SK-N-SH (cell line): ENCODE data around the gene TELO2. TPM values are rescaled to one million over a fixed set of nuclear protein-coding genes. Genes with fewer than 3 reads are reported as not detected.

Experiments
- CTCF ChIA-PET: fragments of 300-600, 350-600 bp; formaldehyde crosslinking; extraction: SDS; loops from one replicate; lab custom pipeline; 2021; lab: Yijun Ruan, JAX
- POLR2A ChIA-PET: fragments of 350-600 bp; sonication (Branson Sonifier 250); formaldehyde crosslinking; extraction: SDS; loops from one replicate; lab custom pipeline; 2020; ENCODE audit warnings: antibody characterized with exemption, inconsistent platforms; lab: Yijun Ruan, JAX
- DNase-seq: peaks from one replicate; pipeline ENCODE4 v3.0.0; 2012
- H2AFZ ChIP-seq: fragments of 200-600 bp; sonication (generic); 2 replicates; pipeline ENCODE4 v1.8.1; 2016; ENCODE audit warnings: antibody characterized with exemption, mild to moderate bottlenecking, low read depth
- H3F3A ChIP-seq: fragments of 200-600 bp; sonication (generic); replicated peaks from 2 replicates; pipeline ENCODE3; 2016; ENCODE audit warnings: antibody characterized with exemption, mild to moderate bottlenecking; ENCODE audit not compliant: insufficient read depth
- H3K27ac ChIP-seq, 2 experiments: fragments of 200-500 bp in 1 of 2; fragments of 200-600 bp in 1 of 2; sonication (Bioruptor generic) in 1 of 2; sonication (generic), shearing (Covaris generic) in 1 of 2; 2 replicates each; pipeline versions ENCODE4 v1.5.1 to v1.6.1; 2014 to 2016; ENCODE audit warnings: low read depth in 2 of 2, inconsistent platforms in 1 of 2, low read length in 1 of 2, mild to moderate bottlenecking in 1 of 2, mixed read lengths in 1 of 2
- H3K27me3 ChIP-seq: fragments of 200-600 bp; sonication (generic), shearing (Covaris generic); 2 replicates; pipeline ENCODE4 v1.6.1; 2016; ENCODE audit warnings: mixed run types; ENCODE audit not compliant: insufficient read depth
- H3K36me3 ChIP-seq, 2 experiments: fragments of 200-500 bp in 1 of 2; fragments of 200-600 bp in 1 of 2; sonication (Bioruptor generic) in 1 of 2; sonication (generic) in 1 of 2; replicated peaks in 1 of 2; 2 replicates each; pipeline versions ENCODE3 to v1.5.1; 2014 to 2016; ENCODE audit warnings: low read length in 1 of 2, mild to moderate bottlenecking in 1 of 2; ENCODE audit not compliant: insufficient read depth in 2 of 2, control insufficient read depth in 1 of 2
- H3K4me1 ChIP-seq, 2 experiments: fragments of 200-500 bp in 1 of 2; fragments of 200-600 bp in 1 of 2; sonication (Bioruptor generic) in 1 of 2; sonication (generic), shearing (Covaris generic) in 1 of 2; 2 replicates each; pipeline versions ENCODE4 v1.5.1 to v1.6.1; 2014 to 2016; ENCODE audit warnings: low read depth in 1 of 2, low read length in 1 of 2, mixed run types in 1 of 2; ENCODE audit not compliant: insufficient read depth in 2 of 2, control insufficient read depth in 1 of 2
- H3K4me2 ChIP-seq: fragments of 200-600 bp; sonication (generic), shearing (Covaris generic); 2 replicates; pipeline ENCODE4 v1.6.1; 2017; ENCODE audit warnings: mixed run types
- H3K4me3 ChIP-seq, 2 experiments: fragments of 200-500 bp in 1 of 2; fragments of 200-600 bp in 1 of 2; sonication (Bioruptor generic) in 1 of 2; sonication (generic), shearing (Covaris generic) in 1 of 2; 2 replicates each; pipeline versions ENCODE4 v1.5.1 to v1.8.1; 2014 to 2016; ENCODE audit warnings: low read depth in 2 of 2, inconsistent platforms in 1 of 2, low read length in 1 of 2, mild to moderate bottlenecking in 1 of 2, mixed read lengths in 1 of 2, moderate library complexity in 1 of 2
- H3K79me2 ChIP-seq: fragments of 200-600 bp; sonication (generic); 2 replicates; pipeline ENCODE4 v1.8.1; 2017; ENCODE audit warnings: mild to moderate bottlenecking; ENCODE audit not compliant: insufficient read depth
- H3K9ac ChIP-seq: fragments of 200-600 bp; sonication (generic); 2 replicates; pipeline ENCODE4 v1.6.1; 2017; ENCODE audit warnings: mixed run types
- H3K9me2 ChIP-seq: fragments of 200-600 bp; sonication (generic); 2 replicates; pipeline ENCODE4 v1.6.1; 2017; ENCODE audit warnings: mixed run types
- H3K9me3 ChIP-seq: fragments of 200-600 bp; sonication (generic); 2 replicates; pipeline ENCODE4 v1.6.1; 2017; ENCODE audit warnings: mixed run types, mild to moderate bottlenecking, moderate library complexity
- H4K20me1 ChIP-seq: fragments of 200-600 bp; sonication (generic); 2 replicates; pipeline ENCODE4 v1.6.1; 2017; ENCODE audit warnings: mild to moderate bottlenecking, mixed run types; ENCODE audit not compliant: insufficient read depth
- CHD2 ChIP-seq: fragments of 150-350 bp; IDR thresholded peaks from 2 replicates; pipeline ENCODE4 v1.6.1; 2018; ENCODE audit warnings: low read length; ENCODE audit not compliant: partially characterized antibody
- EP300 ChIP-seq, 2 experiments: IDR thresholded peaks; 2 replicates each; pipeline versions ENCODE4 v1.4.0 to v1.6.1; 2012; ENCODE audit warnings: borderline replicate concordance in 1 of 2, low read depth in 1 of 2, low read length in 1 of 2
- EZH2phosphoT487 ChIP-seq: fragments of 200-600 bp; sonication (generic); IDR thresholded peaks from 2 replicates; pipeline ENCODE4 v1.6.1; 2017; ENCODE audit warnings: low read depth, mixed run types, mild to moderate bottlenecking, antibody characterized with exemption, moderate library complexity, borderline replicate concordance
- FOSL2 ChIP-seq: IDR thresholded peaks from 2 replicates; pipeline ENCODE4 v1.4.0; 2012; ENCODE audit warnings: low read depth, mild to moderate bottlenecking, moderate library complexity, borderline replicate concordance
- FOXJ3 ChIP-seq: sonication (generic); formaldehyde crosslinking; IDR thresholded peaks from 2 replicates; pipeline ENCODE4 v1.5.1; 2020; ENCODE audit warnings: mild to moderate bottlenecking, missing genetic modification reagents
- JUND ChIP-seq: IDR thresholded peaks from 2 replicates; pipeline ENCODE4 v1.4.0; 2012
- MEF2A ChIP-seq: IDR thresholded peaks from 2 replicates; pipeline ENCODE4 v1.4.0; 2012; ENCODE audit warnings: low read depth, borderline replicate concordance
- MXI1 ChIP-seq: IDR thresholded peaks from 2 replicates; pipeline ENCODE4 v1.6.1; 2012; ENCODE audit warnings: mild to moderate bottlenecking, low read depth, low read length, improper control_type of control experiment
- NFIC ChIP-seq: IDR thresholded peaks from 2 replicates; pipeline ENCODE4 v1.4.0; 2012; ENCODE audit warnings: borderline replicate concordance
- POLR2AphosphoS5 ChIP-seq: IDR thresholded peaks from 2 replicates; pipeline ENCODE4 v1.6.1; 2012; ENCODE audit warnings: low read depth, low read length
- RAD21 ChIP-seq: IDR thresholded peaks from 2 replicates; pipeline ENCODE4 v1.6.1; 2012; ENCODE audit warnings: mild to moderate bottlenecking, low read length
- RCOR1 ChIP-seq: fragments of 150-350 bp; IDR thresholded peaks from 2 replicates; pipeline ENCODE4 v1.6.1; 2017; ENCODE audit warnings: antibody characterized with exemption, low read length
- RFX5 ChIP-seq: IDR thresholded peaks from 2 replicates; pipeline ENCODE4 v1.6.1; 2012; ENCODE audit warnings: mild to moderate bottlenecking, improper control_type of control experiment, low read length
- RXRA ChIP-seq: IDR thresholded peaks from 2 replicates; pipeline ENCODE4 v1.4.0; 2012; ENCODE audit warnings: low read depth, mild to moderate bottlenecking, borderline replicate concordance
- SMC3 ChIP-seq: IDR thresholded peaks from 2 replicates; pipeline ENCODE4 v1.6.1; 2012; ENCODE audit warnings: low read depth, low read length, improper control_type of control experiment
- TEAD4 ChIP-seq: IDR thresholded peaks from 2 replicates; pipeline ENCODE4 v1.4.0; 2012; ENCODE audit warnings: mild to moderate bottlenecking, borderline replicate concordance; ENCODE audit not compliant: insufficient read depth
- YY1 ChIP-seq: IDR thresholded peaks from 2 replicates; pipeline ENCODE4 v1.4.0; 2012; ENCODE audit warnings: low read depth, mild to moderate bottlenecking
- WGBS: methylation state at CpG from one replicate; pipeline ENCODE4 v1.1.6; 2017; ENCODE audit warnings: low lambda C conversion rate; 5-methylcytosine and 5-hydroxymethylcytosine counted together
- polyA plus RNA-seq, 3 experiments: library from polyadenylated mRNA; depleted of rRNA; stranded (reverse); fragments of >200 nt; gene quantifications; 2 replicates each; pipeline ENCODE4 v1.2.3, GENCODE V29; 2012
- TF ChIP-seq, protein P1 (sequence below): fragments of 150-350 bp; IDR thresholded peaks from 2 replicates; pipeline ENCODE4 v1.6.1; 2016; ENCODE audit warnings: mild to moderate bottlenecking, low read depth, low read length
- TF ChIP-seq, protein P2 (sequence below): IDR thresholded peaks from 2 replicates; pipeline ENCODE4 v1.4.0; 2012; ENCODE audit warnings: low read depth
- TF ChIP-seq, protein P3 (sequence below): IDR thresholded peaks from 2 replicates; pipeline ENCODE4 v1.4.0; 2012; ENCODE audit warnings: low read depth, borderline replicate concordance
- TF ChIP-seq, protein P4 (sequence below): IDR thresholded peaks from 2 replicates; pipeline ENCODE4 v1.6.1; 2012; ENCODE audit warnings: mild to moderate bottlenecking, low read depth, low read length, moderate library complexity

The TELO2 gene
- polyA plus RNA-seq, 1 of the 3 experiments (the other 2 are of a cell fraction): 24.2 TPM

DNA sequence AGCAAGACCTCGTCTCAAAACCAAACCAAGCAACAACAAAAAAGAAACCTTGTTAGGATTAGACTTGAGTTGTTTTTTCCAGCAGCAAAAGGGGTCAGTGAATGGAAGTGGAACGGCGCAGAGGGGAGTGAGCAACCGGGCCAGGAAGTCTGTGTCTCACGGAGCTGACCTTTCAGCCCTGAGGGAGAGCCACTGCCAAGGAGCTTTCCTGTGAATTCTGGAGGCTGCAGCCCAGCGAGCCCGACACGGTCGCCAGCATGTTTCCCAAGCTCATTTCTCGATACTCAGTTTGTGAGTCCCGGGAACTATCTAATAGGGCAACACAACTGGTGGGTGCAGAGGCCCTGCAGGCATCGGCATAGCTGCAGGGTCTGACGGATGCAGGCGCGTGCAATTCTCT, 19.6 kb downstream of the TELO2 start:
- no peaks in the 10 kb centered on the region for H3K9me2 ChIP-seq
- ChIA-PET CTCF (interaction anchor here (0.8 to 1.2 kb wide), 3 partner anchors 10 to 193 kb away, joined by 3 read pairs; partner anchors contain the start of gene MAPK8IP3), POLR2A (no interaction called here)
- DNase-seq: no peak
- no peak overlapping the region for H3K27ac ChIP-seq
- no peaks in the 10 kb centered on the region for H3K79me2 ChIP-seq
- no peak overlapping the region for H3K4me2 ChIP-seq
- no peak overlapping the region for H3K4me3 ChIP-seq
- no peaks in the 10 kb centered on the region for H3K9me3 ChIP-seq
- WGBS: 96% methylated on average over 10 of the region's 15 CpGs
- H3K27me3 ChIP-seq: no peaks in the 10 kb centered on the region
- H3K9ac ChIP-seq: no peak overlapping the region
- H3K4me1 ChIP-seq: no peaks in the 10 kb centered on the region
- H4K20me1 ChIP-seq: no peaks in the 10 kb centered on the region
- H3F3A ChIP-seq: no peaks in the 10 kb centered on the region
- TF ChIP-seq, protein P1, sequence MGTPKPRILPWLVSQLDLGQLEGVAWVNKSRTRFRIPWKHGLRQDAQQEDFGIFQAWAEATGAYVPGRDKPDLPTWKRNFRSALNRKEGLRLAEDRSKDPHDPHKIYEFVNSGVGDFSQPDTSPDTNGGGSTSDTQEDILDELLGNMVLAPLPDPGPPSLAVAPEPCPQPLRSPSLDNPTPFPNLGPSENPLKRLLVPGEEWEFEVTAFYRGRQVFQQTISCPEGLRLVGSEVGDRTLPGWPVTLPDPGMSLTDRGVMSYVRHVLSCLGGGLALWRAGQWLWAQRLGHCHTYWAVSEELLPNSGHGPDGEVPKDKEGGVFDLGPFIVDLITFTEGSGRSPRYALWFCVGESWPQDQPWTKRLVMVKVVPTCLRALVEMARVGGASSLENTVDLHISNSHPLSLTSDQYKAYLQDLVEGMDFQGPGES: no peak
- no peak for TF ChIP-seq EZH2phosphoT487
- no peak for TF ChIP-seq RXRA
- no peak for TF ChIP-seq YY1
- TF ChIP-seq NFIC: no peak
- no peak for TF ChIP-seq RCOR1
- no peak for TF ChIP-seq FOXJ3 (CRISPR knock-in tag)
- TF ChIP-seq, all 33 proteins: peak for 0
- Histone ChIP-seq H3K36me3 (peaks cover 4 to 11% of the 10 kb centered on the region in 2 experiments), H2AFZ (no peak overlapping the region)

DNA sequence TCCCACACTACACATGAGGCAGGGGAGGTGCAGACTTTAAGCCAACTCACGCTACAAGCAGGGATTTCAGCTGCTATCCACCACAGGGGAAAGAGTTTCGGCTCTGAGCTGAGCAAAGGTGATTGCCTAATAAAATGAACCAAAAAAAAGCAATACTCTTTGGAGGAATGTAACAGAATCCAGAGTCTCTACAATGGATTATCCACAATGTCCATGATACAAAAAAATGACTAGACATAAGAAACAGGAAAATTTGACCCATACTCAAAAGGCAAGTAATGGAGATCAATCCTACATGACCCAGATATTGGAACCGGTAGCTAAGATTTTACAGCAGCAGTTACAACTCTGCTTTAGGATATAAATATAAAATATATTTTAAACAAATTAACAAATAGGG, 21.3 kb downstream of the TELO2 start:
- H3K4me2 ChIP-seq: no peak overlapping the region
- H3K4me3 ChIP-seq: no peak overlapping the region
- no peaks in the 10 kb centered on the region for H3K79me2 ChIP-seq
- H3K9ac ChIP-seq: no peak overlapping the region
- H3K36me3 ChIP-seq: peaks cover 4 to 11% of the 10 kb centered on the region in 2 experiments
- H2AFZ ChIP-seq: no peak overlapping the region
- TF ChIP-seq, protein P2, sequence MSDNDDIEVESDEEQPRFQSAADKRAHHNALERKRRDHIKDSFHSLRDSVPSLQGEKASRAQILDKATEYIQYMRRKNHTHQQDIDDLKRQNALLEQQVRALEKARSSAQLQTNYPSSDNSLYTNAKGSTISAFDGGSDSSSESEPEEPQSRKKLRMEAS: no peak
- TF ChIP-seq EP300 (IDR thresholded peaks at IDR 0.05; ENCODE audit: borderline replicate concordance in 1 of 2, low read depth in 1 of 2, low read length in 1 of 2): no peak
- no peak for TF ChIP-seq NFIC
- no peak for TF ChIP-seq CHD2
- TF ChIP-seq, protein P3, sequence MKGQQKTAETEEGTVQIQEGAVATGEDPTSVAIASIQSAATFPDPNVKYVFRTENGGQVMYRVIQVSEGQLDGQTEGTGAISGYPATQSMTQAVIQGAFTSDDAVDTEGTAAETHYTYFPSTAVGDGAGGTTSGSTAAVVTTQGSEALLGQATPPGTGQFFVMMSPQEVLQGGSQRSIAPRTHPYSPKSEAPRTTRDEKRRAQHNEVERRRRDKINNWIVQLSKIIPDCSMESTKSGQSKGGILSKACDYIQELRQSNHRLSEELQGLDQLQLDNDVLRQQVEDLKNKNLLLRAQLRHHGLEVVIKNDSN: no peak
- no peak for TF ChIP-seq EZH2phosphoT487
- TF ChIP-seq JUND: no peak
- TF ChIP-seq MEF2A: no peak
- no peak for TF ChIP-seq FOSL2
- TF ChIP-seq, protein P4, sequence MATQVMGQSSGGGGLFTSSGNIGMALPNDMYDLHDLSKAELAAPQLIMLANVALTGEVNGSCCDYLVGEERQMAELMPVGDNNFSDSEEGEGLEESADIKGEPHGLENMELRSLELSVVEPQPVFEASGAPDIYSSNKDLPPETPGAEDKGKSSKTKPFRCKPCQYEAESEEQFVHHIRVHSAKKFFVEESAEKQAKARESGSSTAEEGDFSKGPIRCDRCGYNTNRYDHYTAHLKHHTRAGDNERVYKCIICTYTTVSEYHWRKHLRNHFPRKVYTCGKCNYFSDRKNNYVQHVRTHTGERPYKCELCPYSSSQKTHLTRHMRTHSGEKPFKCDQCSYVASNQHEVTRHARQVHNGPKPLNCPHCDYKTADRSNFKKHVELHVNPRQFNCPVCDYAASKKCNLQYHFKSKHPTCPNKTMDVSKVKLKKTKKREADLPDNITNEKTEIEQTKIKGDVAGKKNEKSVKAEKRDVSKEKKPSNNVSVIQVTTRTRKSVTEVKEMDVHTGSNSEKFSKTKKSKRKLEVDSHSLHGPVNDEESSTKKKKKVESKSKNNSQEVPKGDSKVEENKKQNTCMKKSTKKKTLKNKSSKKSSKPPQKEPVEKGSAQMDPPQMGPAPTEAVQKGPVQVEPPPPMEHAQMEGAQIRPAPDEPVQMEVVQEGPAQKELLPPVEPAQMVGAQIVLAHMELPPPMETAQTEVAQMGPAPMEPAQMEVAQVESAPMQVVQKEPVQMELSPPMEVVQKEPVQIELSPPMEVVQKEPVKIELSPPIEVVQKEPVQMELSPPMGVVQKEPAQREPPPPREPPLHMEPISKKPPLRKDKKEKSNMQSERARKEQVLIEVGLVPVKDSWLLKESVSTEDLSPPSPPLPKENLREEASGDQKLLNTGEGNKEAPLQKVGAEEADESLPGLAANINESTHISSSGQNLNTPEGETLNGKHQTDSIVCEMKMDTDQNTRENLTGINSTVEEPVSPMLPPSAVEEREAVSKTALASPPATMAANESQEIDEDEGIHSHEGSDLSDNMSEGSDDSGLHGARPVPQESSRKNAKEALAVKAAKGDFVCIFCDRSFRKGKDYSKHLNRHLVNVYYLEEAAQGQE: no peak
- no peak for TF ChIP-seq RFX5
- TF ChIP-seq POLR2AphosphoS5: no peak
- no peak for TF ChIP-seq SMC3
- no peak for TF ChIP-seq MXI1
- TF ChIP-seq RAD21: no peak
- no peak for TF ChIP-seq TEAD4
- no peak for TF ChIP-seq RCOR1
- H3K4me1 ChIP-seq: no peaks in the 10 kb centered on the region
- H3K9me2 ChIP-seq: no peaks in the 10 kb centered on the region
- no peak for DNase-seq
- H3K27ac ChIP-seq: no peak overlapping the region
- no peaks in the 10 kb centered on the region for H4K20me1 ChIP-seq
- ChIA-PET POLR2A (no interaction called here), CTCF (interaction anchor here (2.1 kb wide), 1 partner anchor 10 kb away, joined by 5 read pairs; no protein-coding TSS in a partner anchor)
- H3F3A ChIP-seq: no peaks in the 10 kb centered on the region
- no peaks in the 10 kb centered on the region for H3K27me3 ChIP-seq
- WGBS: 83% methylated on average over 3 of the region's 3 CpGs
- H3K9me3 ChIP-seq: no peaks in the 10 kb centered on the region
